Measurements from ENCODE around the gene LARP1.
"Not testable (repeated sequence)": the region's sequence is repeated elsewhere in the genome, so short reads cannot be mapped to it uniquely, and the experiment has no call there.

The LARP1 gene

DNA sequence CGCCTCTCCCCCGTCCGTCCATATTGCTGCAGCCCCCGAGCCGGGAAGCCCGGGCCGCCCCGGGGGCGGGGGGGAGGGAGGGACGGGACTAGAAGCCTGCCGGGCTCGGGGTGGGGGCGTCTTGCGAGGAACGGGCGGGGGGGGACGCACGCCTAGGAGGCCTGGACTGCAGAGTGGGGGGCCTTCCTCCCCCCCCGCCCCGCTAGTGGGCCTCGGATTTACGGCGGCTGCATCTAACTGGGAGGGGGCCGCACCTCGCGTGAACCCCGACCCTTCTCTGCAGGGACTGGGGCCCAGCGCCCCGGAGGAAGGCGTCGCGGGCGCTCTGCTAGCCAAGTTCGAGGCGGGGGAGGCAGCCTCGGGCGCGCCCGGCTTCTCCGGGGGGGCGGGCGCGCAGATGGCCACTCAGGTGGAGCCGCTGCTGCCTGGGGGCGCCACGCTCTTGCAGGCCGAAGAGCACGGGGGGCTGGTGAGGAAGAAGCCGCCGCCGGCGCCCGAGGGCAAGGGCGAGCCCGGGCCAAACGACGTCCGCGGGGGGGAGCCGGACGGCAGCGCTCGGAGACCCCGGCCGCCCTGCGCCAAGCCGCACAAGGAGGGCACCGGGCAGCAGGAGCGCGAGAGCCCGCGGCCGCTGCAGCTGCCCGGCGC lies at the start of gene LARP1:
Gene LARP1, plus strand, starts transcription at position 17 of the 648 bp plus-strand sequence. Its CDS starts 381 bp downstream, at position 398.
- DNase-seq (ENCODE audit: low read depth in 2 of 2): no peak

DNA sequence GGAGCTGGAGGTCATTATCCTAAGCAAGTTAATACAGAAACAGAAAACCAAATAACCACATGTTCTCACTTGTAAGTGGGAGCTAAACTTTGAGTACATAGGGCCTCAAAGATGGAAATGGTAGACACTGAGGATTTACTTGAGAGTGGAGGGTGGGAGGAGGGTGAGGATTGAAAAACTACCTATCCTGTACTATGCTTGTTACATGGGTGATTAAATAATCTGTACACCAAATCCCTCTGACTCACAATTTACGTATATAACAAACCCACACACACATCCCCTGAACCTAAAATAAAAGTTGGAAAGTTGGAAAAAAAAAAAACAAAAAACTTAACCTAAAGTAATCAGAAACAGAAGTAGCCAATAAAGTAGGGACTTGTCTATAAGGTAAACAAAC lies 48.8 kb upstream of the LARP1 start:
- no peak for DNase-seq (ENCODE audit: low read depth in 2 of 2)

DNA sequence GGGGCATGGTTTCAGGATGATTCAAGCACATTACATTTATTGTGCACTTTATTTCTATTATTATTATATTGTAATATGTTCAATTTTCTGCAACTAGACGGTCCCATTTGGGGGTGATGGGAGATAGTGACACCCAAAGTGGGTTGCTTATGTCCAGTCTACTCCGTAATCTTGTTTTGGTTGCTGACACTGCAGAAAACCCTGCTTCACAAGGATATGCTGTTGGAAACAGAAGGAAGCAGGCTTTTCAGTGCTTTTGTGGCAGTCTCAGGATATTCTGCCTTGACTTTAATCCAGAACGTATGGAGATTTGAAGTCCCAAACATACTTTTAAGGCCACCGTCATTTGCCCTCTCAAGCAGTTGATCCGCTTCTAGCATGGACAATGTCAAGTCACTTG lies 47.5 kb upstream of the LARP1 start:
- DNase-seq (ENCODE audit: low read depth in 2 of 2): no peak

DNA sequence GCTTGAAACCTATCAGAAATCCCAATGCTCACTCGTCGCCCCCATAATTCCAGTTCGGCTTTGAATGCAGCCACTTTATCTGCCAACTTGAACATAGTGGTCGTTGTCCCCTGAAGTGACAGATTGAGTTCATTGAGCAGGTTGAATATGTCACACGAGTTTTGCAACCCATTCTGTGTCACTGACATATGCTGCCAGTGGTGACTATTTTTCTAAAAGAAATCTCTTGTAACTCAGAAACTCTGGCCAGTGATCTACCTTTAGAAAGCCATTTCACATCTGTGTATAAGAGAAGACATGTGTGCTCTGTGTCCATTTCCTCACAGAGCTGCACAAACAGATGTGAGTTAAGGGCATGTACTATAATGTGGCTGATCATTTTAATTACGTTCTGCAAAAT lies 47.0 kb upstream of the LARP1 start:
- no peak for DNase-seq (ENCODE audit: low read depth in 2 of 2)

DNA sequence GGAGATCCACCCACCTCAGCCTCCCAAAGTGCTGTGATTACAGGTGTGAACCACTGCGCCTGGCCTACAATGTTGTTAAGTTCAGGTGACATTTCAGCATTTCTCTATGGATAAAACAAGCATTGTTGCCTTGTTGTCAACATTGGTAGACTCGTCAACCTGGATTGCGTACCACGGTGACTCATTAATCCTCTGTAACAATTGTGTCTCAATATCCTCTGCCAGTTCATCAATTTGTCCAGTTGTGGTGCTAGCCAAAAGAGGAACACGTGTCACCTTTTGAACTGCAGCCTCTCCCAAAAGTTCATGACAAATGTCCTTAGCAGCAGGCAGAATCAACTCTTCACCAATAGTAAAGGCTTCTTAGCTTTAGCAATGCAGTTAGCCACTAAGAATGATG lies 46.3 kb upstream of the LARP1 start:
- no peak for DNase-seq (ENCODE audit: low read depth in 2 of 2)

DNA sequence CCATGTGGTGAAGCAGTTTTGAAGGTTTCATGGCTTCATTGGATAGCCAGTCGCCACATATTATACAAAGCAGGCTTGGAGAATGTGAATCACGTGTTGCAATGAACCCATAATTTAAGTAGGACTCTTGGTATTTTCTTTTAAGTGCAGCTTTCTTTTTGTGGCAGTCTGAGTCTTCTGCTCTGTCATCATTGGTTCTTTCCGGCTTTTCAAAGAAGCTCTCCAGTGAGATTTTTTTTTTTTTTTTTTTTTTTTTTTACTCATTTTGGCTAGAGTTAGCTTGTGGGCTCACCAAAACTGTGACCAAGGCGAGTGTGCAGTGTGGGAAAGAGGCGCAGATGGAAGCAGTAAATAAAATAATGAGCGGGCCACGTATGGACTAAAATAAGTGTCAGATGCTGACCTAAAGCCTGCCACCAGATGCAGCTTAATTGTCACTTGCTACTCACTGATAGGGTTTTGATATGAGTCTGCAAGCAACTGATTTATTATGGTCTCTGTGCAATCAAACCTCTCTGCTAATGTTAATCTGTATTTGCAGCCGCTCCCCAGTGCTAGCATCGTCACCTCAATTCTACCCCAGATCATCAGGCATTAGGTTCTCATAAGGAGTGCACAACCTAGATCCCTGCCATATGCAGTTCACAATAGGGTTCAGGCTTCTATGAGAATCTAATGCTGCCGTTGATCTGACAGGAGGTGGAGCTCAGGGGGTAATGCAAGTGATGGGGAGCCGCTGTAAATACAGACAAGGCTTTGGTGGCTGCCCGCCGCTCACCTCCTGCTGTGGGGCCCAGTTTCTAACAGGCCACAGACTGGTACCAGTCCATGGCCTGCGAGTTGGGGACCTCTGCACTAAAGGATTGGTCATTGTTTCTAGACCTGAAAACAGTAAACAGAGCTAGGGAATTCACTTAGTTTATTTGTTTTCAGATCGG lies 45.5 kb upstream of the LARP1 start:
- no peak for DNase-seq (ENCODE audit: low read depth in 2 of 2)

DNA sequence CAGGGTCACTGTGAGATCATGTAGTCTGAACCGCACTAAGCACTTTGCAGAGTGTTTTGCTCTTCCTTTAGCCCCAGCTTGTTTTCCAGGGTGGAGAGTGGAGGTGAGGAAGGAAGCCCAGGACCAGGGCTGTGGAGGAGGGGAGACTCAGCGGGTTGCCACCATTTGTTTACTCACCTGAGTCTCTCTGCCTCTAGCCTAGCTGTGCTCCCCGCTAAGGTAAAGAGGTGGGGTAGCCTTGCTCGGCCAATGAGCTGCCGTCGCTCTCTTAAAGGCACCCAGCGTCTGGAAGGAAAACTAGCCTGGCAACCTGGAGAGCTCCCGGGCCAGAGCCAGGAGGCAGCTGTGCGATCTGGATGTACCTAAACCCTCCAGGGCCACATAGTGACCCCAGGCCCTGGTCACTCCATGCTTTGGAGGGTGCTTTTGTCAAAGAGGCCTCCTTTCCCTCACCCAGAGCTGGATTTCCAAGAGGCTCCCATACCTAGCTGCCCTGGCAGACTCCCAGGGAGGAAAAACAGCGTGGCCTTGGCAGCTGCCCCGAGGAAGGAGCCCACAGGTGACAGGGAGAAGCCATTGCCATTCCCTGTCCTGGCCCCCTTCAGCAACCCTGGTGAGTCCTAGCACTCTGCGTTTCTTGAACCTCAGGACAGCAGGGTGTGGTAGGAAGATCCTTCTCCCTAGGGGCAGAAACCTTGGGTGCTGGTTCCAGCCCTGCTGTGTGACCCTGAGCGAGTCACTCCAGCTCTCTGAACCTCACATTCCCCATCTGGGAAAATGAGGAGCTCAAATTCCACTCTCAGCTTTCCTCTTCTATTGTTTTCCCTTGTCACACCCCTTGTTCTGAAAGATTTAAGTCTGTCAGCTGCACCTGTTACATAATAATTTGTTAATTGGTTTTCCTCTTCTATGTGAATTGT lies 42.4 kb upstream of the LARP1 start:
- no peak for DNase-seq (ENCODE audit: low read depth in 2 of 2)

DNA sequence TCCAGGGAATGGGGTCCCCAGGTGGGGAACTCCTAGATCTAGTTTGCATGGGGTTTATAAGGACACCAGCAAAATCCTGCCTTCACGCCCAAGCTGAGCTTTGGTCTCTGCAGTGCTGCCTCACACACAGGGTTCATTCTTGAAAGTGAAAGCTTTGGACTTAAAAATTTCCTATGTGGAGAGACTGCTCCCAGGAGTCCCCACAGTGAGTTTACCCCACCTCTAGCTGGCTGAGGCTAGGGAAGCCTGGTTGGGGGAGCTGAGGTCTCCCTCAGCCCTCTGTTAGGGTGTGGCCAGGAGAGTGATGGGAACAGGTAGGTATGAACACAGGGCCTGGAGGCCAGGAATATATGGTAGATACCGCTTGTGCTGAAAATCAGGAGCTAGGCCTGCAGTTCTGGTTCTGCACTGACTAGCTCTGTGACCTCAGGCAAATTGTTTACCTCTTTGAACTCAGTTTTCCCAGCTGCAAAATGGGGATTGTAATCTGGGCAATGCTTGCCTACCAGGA lies 41.5 kb upstream of the LARP1 start:
- DNase-seq (ENCODE audit: low read depth in 2 of 2): no peak

DNA sequence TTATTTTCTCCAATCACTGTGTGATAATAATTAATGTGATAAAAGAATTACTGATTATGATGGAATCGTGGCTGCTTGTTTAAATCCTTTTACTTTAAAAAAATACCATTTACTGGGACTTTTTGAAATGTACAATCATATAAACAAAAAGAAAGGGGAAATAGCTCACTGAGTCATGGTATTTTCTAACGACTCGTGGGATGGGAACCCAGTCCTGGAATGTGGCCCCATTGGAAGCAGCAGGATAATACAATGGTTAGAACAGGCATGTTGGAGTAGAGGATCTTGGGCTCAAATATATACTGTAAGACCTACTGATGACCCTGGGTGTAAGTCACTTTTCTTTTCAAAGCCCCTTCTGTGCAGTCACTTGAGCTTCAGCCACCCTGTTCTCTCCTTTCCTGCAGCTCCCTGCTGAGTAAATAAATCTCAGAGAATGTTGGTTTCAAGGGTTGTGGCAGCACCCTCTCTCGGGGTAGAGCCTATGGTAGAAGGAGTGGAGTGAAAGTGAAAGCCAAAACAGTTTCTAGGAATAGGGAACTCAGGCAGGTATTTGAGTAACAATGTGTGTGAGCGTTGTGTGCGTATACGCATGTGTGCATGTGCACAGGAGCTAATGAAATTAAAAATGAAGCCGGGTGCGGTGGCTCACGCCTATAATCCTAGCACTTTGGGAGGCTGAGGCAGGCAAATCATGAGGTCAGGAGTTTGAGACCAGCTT lies 40.8 kb upstream of the LARP1 start:
- DNase-seq (ENCODE audit: low read depth in 2 of 2): no peak

DNA sequence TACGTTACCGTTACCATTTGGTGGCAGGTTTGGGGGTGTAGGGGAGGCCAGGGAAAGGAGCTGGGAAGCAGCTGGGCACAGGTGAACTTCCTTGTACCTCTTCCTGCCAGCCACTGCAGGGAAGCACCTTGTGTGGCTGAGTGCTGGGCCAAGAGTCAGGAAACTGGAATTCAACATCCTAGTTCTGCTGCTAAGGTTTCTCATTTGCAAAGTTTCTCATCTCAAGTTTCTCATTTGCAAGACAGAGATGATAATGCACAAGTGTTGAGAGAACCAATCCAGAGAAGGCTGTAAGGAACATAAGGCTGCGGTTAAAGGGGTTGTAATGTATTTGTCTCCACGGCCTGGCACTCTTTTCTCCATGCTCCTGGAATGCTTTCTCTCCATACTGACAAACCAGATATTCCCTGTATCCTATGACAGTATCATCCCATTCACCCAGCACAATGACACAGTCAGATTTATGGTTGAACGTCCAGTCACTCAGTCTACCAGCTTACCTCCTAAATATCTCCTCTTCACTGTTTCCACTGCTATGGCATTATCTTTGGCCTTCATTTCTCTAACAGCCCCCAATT lies 33.6 kb upstream of the LARP1 start:
- no peak for DNase-seq (ENCODE audit: low read depth in 2 of 2)

DNA sequence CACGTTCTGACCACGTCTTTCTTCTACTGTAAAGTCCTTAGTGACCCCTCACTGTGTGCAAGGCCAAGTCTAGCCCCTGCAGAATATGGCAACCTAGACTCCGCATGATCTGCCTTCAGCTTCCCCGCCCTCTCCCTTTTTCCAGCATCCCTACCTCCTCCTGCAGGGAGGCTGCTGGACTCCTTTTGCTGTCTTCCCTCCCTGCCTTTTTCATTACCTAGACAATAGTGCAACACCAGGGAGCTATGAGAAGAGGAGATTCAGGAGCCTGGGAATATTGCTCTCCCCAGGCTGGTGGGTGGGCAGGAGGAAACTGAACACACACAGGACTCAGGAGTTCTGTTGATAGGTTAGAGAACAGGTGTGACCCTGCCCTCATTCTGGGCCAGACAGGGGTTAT lies 33.1 kb upstream of the LARP1 start:
- DNase-seq (ENCODE audit: low read depth in 2 of 2): no peak

DNA sequence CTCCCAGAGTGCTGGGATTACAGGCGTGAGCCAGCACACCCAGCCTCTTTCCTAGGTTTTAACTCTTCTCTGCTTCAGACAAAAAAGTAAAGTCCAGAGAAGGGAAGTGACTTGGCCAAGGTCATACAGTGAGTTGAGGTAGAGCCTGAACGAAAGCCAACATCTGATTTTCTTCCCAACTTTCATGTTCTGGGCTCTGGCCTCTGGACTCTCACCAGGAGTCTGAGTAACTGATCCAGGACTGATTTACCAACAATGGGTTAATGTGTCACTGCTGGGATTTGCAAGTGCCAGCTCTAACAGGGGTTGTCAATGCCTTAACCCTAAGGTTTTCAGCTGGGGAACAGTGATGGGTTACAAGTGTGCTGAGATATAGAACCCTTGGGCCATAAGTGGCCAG lies 32.2 kb upstream of the LARP1 start:
- no peak for DNase-seq (ENCODE audit: low read depth in 2 of 2)

DNA sequence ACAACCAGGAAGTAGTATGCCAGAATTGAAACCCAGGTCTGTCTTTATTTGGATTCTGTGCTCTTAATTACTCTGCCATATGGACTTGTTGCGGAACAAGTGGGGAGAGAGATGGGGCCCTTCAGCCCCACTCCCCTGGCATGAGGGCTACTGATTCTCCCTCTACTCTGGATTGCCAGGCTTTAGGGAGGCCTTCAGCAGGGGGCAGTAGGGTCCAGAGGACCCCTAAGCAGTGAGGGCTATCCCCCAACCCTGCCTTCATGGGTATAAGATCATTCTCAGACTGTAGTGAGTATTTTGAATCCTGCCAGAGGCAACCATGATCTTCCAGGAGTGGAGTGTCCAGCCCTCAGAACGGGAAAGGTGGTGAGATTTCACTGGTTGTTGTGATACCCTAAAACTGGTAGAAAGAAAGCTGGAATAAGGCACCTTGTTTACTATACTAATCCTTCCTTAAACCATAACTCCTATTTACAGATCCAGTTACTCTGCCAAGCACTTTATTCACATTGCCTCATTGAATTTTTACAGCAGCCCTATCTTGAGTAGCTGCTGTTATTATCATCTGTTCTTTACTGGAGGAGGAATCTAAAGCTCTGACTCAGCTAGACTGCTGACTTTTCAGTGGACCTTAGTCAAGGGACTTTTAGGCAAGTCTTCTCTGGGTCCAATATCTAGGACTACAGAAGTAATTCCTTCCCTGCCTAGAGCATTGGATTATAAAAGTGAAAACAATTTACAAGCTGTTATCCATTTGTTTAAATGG lies 31.3 kb upstream of the LARP1 start:
- DNase-seq (ENCODE audit: low read depth in 2 of 2): no peak

DNA sequence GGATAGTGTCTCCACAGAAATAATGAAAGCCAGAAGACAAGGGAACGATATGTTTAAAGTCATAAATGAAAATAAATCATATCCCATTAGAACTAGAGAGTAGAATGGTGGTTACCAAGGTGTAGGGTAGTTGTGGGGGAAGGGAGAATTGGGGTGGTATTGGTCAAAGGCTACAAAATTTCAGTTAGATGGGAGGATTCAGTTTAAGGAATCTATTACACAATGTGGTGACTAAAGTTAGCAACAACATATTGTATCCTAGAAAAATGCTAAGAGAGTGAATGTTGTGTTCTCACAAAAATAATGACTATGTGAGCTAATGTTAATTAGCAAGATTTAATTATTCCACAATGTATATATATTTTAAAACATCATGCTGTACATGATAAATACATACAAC lies 27.8 kb upstream of the LARP1 start:
- DNase-seq (ENCODE audit: low read depth in 2 of 2): no peak

DNA sequence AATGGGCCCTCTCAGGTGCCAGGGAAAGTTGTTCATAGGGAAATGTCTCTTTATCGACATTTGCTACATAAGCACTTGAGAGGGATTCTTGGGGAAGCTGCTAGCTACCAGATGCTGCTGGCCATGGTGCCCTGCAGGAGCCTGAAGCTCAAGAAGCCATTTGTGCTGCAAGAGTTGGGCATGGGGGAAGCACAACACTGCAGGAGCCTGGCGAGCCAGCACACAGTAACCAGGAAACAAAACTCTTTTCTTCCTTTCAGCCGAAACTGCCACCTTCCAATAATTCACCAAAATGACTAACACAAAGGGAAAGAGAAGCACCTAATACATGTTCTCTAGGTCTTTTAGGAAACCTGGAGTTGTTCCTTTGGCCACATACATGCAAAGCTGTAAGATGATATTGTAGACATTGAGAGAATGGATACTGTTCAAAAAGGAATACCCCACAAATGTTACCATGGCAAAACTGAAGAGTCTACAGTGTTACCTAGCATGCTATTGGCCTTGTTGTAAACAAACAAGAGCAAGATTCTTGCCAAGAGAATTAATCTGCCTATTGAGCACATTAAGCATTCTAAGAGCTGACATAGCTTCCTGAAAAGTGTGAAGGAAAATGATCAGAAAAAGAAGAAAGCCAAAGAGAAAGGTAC lies 26.1 kb upstream of the LARP1 start:
- no peak for DNase-seq (ENCODE audit: low read depth in 2 of 2)

DNA sequence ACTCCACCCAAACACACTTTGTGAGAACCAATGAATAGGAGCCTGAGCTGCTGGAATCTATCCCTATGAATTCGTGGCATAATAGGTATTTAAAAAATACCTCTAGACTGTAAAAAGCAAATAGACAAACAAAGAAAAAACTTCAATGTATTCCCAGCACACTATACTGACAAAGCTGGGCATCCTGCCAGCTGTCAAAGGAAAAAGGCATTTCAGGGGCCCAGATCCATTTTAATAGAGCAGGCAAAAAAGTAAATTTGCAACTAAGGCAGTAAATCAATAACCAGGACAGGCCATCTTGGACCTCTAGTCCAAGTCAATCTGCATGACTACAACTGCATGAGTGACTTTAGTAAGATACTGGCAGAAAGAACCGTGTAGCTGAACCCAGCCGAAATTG lies 25.6 kb upstream of the LARP1 start:
- no peak for DNase-seq (ENCODE audit: low read depth in 2 of 2)

DNA sequence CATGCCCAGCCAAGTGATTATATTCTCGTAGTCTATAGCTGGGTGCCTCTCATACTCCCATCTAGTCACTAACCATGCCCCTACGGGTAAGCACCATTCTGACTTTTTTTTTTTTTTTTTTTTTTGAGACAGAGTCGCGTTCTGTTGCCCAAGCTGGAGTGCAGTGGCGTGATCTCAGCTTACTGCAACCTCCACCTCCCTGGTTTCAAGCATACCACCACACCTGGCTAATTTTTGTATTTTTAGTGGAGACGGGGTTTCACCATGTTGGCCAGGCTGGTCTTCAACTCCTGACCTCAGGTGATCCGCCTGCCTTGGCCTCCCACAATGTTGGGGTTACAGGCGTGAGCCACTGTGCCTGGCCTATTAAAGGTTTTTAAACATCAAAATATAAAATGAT lies 24.4 kb upstream of the LARP1 start:
- DNase-seq (ENCODE audit: low read depth in 2 of 2): not testable (repeated sequence)

DNA sequence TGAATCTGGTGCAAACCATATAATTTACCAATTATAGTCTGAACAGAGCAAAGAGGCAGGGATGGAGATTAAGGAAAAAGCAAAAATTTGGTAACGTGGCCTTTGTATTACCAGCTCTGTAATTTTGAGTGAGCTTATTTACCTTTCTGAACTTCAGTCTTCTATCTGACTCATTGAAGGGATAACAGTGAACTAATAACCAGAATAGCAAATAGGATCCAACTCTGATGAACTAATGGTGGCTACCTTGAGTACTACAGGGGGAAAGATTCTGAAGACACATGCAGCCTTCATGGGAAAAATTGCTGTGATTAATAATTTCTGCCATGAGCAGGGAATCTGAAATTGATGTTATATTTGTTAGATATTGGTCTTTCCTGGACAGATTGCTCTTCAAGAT lies 23.0 kb upstream of the LARP1 start:
- no peak for DNase-seq (ENCODE audit: low read depth in 2 of 2)

DNA sequence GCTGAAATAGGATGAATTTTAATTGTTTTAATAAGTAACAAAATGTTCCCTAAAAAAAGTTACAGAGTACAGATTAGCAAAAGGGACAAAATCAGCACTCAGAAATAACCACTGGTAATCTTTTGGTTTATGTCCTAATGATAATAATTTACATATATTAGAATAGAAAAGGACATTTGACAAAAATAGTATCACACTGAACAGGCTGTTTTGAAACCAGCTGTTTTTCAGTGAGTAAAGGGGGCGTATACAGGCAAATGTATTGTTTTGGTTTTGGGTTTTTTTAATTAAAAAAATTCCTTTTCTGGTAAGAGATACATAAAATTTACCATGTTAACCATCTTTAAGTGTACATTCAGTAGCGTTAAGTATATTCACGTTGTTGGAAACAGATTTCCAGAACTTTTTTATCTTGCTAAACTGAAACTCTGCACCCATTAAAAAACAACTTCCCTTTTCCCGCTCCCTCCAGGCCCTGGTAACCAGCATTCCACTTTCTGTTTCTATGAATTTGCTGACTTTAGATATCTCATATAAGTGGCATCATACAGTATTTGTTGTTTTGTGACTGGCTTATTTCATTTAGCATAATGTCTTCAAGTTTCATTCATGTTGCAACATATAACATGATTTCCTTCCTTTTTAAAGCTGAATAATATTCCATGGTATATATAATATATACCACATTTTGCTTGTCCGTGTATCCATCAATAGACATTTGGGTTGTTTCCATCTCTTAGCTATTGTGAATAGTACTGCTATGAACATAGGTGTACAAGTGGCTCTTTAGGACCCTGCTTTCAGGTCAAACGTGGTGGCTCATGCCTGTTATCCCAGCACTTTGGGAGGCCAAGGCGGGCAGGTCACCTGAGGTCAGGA lies 20.6 kb upstream of the LARP1 start:
- DNase-seq (ENCODE audit: low read depth in 2 of 2): no peak
